RWPE2 (cell line): ENCODE measurements around the gene RAPGEF3.

Experiments
- ATAC-seq: fragments of 200-7000 bp; cut with Tn5 transposase; 3 replicates; pipeline ENCODE4 v1.9.1; 2021; ENCODE audit warnings: low read depth
- DNase-seq: peaks from one replicate; pipeline ENCODE4 v3.0.0-alpha.2; 2020; ENCODE audit warnings: low spot score
- H3K27ac ChIP-seq: fragments of 450-650 bp; 2 replicates; pipeline ENCODE4 v1.5.1; 2017; ENCODE audit warnings: mild to moderate bottlenecking; ENCODE audit not compliant: poor library complexity, severe bottlenecking
- H3K27me3 ChIP-seq: fragments of 250-450 bp; sonication (Bioruptor Pico); 2 replicates; pipeline ENCODE4 v1.5.1; 2021; ENCODE audit warnings: mild to moderate bottlenecking, moderate library complexity; ENCODE audit not compliant: insufficient read depth, poor library complexity, severe bottlenecking
- H3K36me3 ChIP-seq: fragments of 250-450 bp; sonication (Bioruptor Pico); 2 replicates; pipeline ENCODE4 v1.5.1; 2020; ENCODE audit warnings: low read depth, mild to moderate bottlenecking, moderate library complexity
- H3K4me1 ChIP-seq: fragments of 250-450 bp; sonication (Bioruptor Pico); 2 replicates; pipeline ENCODE4 v1.5.1; 2021; ENCODE audit warnings: mild to moderate bottlenecking, moderate library complexity; ENCODE audit not compliant: insufficient read depth, poor library complexity, severe bottlenecking
- H3K4me3 ChIP-seq: fragments of 250-450 bp; sonication (Bioruptor Pico); 2 replicates; pipeline ENCODE4 v1.5.1; 2021; ENCODE audit warnings: mild to moderate bottlenecking, moderate library complexity; ENCODE audit not compliant: severe bottlenecking
- H3K9me3 ChIP-seq: fragments of 250-450 bp; sonication (Bioruptor Pico); 2 replicates; pipeline ENCODE4 v1.5.1; 2021; ENCODE audit warnings: mild to moderate bottlenecking, moderate library complexity; ENCODE audit not compliant: severe bottlenecking
- CTCF ChIP-seq: fragments of 450-650 bp; IDR thresholded peaks from one replicate; pipeline ENCODE4 v1.5.1; 2017; ENCODE audit warnings: mild to moderate bottlenecking, moderate library complexity; ENCODE audit not compliant: poor library complexity, severe bottlenecking

The RAPGEF3 gene

GRCh38 chr12:47770086-47770726, 11.5 kb upstream of the RAPGEF3 start:
- no peak overlapping the region for H3K4me3 ChIP-seq
- no peaks in the 10 kb centered on the region for H3K36me3 ChIP-seq
- peaks cover 35% of the 10 kb centered on the region for H3K4me1 ChIP-seq
- no peak for TF ChIP-seq CTCF
- H3K9me3 ChIP-seq: no peaks in the 10 kb centered on the region
- no peaks in the 10 kb centered on the region for H3K27me3 ChIP-seq
- H3K27ac ChIP-seq: peak overlapping the region; percentile 70
- ATAC-seq: no peak
- DNase-seq: no peak

- DNase-seq: no peak
- peaks cover 35% of the 10 kb centered on the region for H3K4me1 ChIP-seq
- no peaks in the 10 kb centered on the region for H3K9me3 ChIP-seq
- H3K36me3 ChIP-seq: no peaks in the 10 kb centered on the region
- no peak overlapping the region for H3K4me3 ChIP-seq
- peak overlapping the region; percentile 70 for H3K27ac ChIP-seq
- TF ChIP-seq CTCF: no peak
- H3K27me3 ChIP-seq: no peaks in the 10 kb centered on the region
- no peak for ATAC-seq
These were observed 10.8 kb upstream of the RAPGEF3 start for GRCh38 chr12:47769234-47770085.

GRCh38 chr12:47768323-47768811, 9.7 kb upstream of the RAPGEF3 start:
- Histone ChIP-seq H3K4me1 (peaks cover 45% of the 10 kb centered on the region), H3K36me3 (no peaks in the 10 kb centered on the region), H3K27me3 (no peaks in the 10 kb centered on the region), H3K4me3 (no peak overlapping the region), H3K9me3 (no peaks in the 10 kb centered on the region), H3K27ac (peak overlapping the region; percentile 70)
- DNase-seq (no peak), ATAC-seq (peak; percentile 85)
- TF ChIP-seq CTCF: no peak

- H3K4me3 ChIP-seq: no peak overlapping the region
- peak overlapping the region; percentile 70 for H3K27ac ChIP-seq
- ATAC-seq (no peak), DNase-seq (no peak)
- H3K36me3 ChIP-seq: no peaks in the 10 kb centered on the region
- peak; percentile 67 for TF ChIP-seq CTCF
- H3K4me1 ChIP-seq: peaks cover 45% of the 10 kb centered on the region
- H3K27me3 ChIP-seq: no peaks in the 10 kb centered on the region
- H3K9me3 ChIP-seq: no peaks in the 10 kb centered on the region
These were observed 8.6 kb upstream of the RAPGEF3 start for GRCh38 chr12:47767216-47767724.
